ENCODE data around the gene BMS1.
"Not testable (repeated sequence)": the region's sequence is repeated elsewhere in the genome, so short reads cannot be mapped to it uniquely, and the experiment has no call there.

Gene BMS1

DNA sequence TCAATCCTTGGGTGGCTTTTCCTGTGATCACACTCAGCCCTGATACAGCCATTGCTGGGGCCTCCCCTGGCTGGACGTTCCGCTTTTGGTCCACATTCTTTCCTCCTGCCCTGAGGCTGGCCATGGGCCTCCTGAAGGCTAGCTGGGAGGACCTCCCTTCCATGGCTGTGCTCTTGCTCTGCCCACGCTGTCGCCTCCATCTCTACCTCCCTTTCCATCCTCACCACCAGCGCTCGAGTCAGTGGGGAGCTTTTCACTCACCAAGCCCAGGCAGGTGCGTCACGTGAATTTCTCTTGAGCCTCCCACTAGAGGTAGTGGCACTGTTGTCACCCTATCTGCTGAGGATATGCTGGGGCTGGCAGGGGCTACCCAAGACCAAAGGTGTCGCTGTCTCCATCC, 85.9 kb downstream of the BMS1 start:
- FAIRE-seq = no peak

DNA sequence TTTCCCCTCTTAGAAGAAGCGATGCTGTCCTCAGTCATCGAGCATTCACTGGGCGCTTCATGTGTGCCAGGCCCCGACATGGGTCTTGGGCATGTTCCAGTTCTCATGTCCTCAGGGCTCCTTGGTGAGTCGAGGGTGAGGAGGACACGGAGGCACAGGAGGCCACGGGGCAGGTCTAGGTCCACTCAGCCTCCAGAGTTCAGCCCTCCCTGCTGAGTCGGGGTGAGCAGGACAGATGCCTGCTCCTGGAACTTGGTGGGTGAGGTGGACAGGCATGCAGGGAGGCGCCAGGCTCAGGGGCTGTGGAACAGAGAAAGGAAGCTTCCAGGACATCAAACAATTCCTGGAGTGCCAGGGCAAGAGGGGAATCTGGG, 87.4 kb downstream of the BMS1 start:
- FAIRE-seq = no peak

DNA sequence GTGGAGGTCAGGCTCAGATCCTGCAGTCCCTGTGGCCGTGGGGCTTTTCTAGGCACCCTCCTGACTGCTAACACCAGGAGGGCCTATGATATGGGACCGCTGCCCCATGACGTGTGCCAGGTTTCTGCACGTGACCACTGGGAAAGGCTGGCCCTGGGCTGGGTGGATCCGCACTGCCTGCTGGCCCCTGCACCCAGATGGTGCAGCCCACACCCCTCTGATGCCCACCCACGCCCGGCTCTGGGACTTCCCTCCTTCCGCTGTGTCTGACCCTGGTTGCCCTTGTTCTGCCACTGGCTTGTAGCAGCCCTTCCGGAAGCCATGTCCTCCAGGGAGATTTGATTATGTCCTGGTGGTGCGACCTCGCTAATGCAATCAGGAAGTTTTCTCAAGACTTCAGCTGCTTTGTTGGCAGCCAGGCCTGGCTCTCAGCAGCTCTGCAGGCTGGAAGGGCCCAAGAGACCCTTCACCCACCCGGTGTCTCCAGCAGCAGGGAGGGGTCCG, 88.6 kb downstream of the BMS1 start:
- FAIRE-seq = not testable (repeated sequence)

DNA sequence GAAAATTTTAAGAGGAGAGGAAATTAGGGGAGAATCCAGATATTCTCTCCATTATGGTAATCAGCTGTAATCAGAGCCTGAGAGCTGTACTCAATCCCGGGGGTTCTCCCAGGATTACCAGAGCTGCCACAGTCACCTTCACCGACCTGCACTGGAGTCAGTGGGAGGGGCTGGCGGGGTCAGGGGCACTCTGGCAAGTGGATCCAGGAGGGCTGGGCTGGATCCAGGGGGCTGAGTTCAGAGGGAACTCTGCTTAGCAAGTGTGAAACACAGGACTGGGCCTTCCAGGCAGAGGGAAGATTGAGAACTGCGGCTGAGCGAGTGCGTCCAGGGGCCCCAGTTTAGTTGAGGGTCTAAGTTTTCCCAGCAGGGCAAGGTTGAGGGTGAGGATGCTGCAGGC, 89.2 kb downstream of the BMS1 start:
- no peak for FAIRE-seq

DNA sequence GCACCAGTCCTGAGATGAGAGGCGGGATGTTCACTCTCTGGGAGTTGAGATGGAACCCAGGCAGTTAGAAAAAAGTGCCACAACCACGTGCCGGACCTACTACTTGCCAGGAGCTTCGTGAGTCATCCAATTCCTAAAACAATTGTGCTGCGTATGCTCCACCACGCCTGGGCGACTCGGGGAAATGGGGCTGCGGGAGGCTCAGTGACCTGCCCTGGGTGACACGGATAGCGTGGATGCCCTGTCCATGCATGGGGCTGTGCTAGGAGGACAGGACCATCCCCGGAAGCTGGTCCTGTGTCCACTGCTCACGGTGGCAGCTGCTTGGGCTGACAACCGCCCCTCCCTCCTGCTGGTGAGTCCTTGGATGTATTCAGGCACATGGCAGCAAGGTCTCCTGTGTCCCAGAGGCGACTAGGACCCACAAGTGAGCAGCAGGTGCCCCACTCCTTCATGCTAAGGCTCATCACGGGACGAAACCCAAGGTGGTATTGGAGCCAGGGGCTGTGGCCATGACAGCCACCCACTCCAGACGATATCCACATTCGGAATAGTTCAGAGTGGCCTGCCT, 90.4 kb downstream of the BMS1 start:
- no peak for FAIRE-seq

DNA sequence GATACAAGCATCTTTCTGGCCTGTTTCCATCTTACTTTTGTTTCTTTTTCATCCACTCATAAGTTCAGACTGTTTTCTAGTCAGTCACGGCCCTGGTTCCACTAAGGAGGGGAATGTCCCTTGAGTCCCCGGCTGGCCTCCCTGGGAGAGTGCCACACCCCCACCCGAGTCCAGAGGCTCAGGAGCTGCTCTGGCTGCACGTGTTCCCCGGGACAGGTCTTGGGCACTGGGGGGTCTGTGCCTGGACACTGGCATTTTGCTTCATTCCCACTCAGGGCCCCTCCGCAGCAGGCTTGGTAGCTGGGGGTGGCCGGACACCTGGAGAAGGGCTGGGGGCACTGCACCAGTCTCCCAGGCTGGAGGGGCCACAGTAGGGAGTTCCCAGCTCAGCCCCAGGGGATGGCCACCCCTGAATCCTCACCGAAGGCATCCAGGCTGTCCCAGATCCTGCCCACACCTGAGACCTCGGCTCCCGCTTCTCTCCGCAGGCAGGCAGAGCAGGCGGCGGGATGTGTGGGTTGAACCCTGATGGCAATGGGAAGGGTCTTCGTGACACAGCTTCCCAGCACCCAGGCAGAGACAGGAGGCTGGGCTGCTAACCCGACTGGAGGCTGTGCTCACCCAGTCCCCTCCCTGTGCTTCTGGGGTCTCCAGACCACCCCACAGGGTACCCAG, 92.3 kb downstream of the BMS1 start:
- no peak for FAIRE-seq

DNA sequence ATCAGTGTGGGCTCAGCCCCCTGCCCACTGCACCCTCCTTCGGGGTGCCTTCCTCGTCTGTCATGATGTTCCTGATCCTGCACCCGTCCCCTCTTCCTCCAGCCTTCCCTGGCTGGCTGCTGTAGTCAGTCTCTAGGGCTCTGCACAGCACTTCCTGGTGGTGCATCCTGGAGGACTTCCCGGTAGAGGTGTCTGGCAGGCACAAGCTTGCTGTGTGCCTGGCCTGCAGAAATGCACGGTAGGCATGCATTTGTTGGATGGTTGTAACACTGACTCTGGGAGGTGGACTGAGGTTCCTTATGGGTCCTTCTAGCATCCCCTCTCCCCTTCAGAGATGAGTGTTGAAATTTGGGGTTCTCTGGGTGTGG, 92.8 kb downstream of the BMS1 start:
- no peak for FAIRE-seq

DNA sequence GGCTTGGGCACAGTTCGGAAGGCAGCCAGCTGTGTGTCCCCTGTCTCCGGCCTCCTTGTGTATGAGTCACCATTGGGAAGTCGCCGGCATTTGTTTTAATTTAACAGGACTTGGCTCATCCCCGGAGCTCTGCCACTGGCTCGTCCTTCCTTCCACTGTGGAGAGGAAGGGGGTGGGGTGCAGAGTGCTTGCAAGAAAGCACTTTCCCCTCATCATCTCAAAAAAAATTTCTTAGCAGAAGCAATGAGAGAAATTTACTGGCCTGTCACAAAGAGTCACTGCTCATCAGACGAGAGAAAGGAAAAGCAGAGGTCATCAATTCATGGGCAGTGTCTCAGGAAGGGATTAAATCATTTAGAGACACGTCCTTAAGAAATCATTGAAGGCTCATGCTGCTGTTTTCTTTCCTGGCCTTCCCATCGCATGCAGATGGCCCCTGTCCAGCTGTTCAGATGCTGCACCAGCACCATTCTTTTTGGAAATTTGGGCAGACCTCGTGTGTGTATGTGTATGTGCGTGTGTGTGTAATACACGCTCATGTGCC, 93.3 kb downstream of the BMS1 start:
- FAIRE-seq = no peak

DNA sequence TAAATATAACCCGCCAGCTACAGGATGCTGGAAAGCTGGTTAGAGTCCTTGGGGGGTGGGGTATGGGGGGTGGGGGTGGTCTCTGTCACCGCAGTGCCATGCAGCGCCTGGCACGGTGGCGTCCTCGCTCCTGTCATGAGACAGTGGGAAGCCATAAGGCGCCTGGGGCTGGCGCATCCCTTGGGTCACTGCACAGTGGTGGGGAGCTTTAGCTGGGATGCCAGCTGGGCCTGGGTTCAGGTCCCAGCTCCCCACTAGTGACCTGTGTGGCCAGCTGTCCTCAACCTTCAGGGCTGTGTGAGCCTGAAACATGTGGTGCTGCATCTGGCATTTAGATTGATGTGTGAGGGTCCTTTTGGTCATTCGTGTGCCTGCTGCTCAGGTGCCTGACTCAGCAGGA, 93.9 kb downstream of the BMS1 start:
- no peak for FAIRE-seq

DNA sequence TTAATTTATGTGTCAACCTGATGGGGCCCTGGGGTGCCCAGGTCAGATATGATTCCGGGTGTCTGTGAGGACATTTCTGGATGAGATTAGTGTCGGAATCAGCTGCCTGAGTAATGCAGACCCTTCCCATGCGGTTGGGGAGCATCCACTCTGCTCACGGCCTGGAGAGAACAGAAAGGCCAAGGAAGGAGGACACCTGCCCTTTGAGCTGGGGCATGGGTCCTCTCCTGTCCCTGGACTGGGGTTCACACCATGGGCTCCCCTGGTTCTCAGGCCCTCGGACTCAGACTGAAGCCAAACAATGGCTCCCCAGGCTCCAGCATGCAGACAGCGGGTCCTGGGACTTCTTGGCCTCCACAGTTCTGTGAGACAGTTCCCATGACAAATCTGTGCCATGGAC, 94.3 kb downstream of the BMS1 start:
- no peak for FAIRE-seq

DNA sequence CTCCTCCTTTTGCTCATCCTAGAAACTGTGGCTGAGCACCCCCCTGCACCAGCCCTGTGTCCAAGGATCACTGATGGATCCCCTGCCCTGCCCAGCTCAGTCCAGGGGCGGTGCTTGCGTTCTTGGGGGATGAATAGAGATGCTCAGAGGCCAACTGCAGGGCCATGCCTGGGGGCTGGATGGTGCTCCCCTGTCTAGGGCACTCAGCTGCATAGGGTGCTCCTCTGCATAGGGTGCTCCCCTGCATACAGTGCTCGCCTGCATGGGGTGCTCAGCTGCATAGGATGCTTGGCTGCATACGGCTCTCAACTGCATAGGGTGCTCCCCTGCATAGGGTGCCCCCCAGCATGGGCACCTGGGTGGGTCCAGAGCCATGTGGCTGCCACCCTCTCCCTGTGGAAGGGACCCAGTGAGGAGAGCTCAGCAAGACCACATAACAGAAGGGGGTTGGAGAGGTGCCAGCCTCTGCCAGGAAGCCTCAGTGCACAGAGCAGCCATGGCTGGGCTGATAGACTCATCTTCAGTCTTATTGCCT, 95.0 kb downstream of the BMS1 start:
- FAIRE-seq = no peak

DNA sequence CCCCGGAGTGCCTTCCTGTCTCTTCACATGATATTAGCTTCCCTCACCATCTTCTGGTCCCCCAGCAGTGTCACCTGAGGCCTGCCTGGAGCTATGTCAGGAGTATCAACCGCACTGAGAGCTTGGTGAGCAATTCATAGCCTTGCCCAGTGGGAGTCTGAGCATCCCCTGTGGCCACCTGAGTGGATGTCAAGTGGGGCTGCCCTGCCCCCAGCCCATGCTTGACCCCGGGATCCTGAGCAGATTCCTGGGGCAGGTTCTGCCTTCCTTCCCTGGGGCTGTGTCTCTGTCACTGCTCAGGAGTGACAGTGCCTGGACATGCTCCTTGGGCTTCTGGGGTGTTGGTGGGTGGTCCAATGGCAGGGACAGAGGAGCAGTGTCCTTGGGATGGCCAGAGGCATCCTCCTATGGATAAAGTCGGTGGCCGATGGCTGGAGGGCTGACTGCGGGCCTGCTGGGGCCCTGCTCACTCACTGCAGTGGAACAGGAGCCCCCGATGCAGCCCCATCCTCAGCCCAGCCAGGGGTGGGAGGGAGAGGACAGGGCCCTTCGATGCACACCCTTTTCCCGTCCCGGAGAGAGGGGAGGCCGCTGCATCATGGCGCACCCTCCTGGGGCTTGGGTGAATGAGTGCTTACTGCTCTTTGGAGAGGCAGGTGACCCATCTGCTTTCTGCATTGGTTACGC, 95.7 kb downstream of the BMS1 start:
- no peak for FAIRE-seq

DNA sequence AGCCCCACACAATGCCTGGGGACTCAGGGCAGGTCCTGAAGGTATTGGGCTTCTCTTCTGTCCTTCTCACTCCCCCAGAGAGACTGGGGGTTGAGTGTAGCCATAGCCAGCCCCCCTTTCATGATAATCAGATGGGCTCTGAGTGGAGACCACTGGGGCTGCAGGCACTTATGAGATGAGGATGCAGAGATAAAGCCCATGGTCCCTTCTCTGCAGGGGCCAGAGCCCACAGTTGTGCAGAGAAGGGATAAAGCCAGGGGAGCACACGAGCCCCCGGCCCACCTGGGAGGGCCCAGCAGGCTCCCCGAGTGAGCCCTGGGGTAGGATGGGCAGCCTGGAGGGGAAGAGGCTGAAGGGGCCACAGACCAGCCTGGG, 96.2 kb downstream of the BMS1 start:
- FAIRE-seq = no peak

DNA sequence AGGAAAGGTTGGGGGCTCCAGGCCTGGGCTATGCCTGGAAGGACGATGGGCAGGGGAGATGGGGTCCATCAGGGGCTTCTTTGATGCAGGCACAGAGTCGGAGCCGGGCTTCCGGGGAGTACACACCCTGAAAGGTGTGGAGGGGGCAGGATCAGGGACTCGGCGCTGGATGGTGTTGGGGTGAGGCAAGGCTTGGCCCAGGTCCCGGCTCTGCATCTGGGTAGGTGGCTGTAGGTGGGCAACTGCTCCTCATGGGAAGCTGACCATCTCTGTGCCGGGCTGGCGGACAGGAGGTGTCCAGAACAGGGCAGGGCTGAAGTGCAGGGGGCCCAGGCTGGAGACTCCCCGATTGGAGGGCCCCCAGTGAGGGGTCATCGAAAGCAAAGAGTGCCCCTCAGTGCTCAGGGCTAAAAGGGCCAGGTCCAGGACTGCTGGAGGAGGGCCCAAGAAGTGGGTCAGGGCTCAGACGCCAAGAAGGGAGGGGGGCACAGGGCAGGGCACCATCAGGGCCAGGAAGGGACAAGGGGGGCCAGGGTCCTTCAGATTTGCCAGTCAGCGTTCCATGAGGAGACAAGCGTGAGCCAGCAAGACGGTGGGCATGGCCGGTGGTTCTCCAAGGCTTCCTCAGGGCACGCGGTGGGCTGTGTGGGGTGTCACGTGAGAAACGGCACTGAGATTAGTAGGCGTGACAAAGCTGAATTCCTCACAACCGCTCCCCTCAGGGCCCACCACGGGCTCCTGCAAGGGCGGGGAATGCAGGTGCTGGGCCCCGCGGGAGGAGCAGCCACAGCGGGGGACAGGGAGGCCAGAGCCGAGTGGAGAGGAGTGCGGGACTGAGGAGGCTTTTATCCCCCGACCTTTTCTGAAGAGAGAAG, 97.0 kb downstream of the BMS1 start:
- FAIRE-seq = no peak

DNA sequence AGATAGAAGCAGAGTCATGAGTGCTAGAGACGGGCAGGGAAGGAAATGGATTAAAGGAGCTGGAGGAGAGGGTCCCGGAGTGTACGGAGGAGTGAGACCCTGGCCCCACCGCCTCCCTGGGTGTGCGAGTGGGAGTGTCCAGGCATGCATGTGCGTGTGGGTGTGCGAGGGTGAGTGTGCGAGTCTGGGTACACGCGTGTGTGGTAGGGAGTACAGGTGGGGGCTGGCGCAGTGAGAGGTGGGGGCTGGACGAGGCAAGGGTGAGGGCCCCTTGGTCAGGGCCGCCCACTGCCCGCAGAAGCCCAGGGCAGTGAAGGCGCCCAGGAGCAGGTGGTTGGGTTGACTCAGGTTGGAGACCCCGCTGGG, 97.6 kb downstream of the BMS1 start:
- no peak for FAIRE-seq

DNA sequence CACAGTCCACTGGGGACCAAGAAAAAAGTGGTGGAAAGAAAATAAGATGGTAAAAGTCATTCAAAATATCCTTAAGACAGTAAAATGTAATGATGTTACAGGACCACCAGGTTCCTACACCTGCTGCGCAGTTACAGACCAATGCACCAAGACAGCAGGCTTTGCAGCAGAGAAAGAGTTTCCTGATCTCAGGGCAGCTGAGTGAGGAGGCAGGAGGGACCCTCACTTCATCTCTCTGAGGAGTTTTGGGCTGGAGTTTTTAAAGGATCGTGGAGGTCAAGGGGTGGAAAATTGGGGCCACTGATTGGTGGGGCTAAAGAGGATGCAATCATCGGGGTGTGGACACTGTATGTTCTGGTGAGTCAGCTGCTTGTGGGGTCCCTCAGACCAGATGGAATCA, 100.0 kb downstream of the BMS1 start:
- no peak for FAIRE-seq
